Activated CD4-positive, alpha-beta T cell treated with anti-CD3 and anti-CD28 coated beads, Interleukin-2, amount 10 ng/mL, durations not matched to agents 24 days and 14 days (primary cell): ENCODE measurements around the gene TEX261. TPM values are rescaled to one million over a fixed set of nuclear protein-coding genes. Genes with fewer than 3 reads are reported as not detected.
A peak's percentile ranks its signal among the peaks of the same experiment; 100 is the strongest.
"Not testable (repeated sequence)": the region's sequence is repeated elsewhere in the genome, so short reads cannot be mapped to it uniquely, and the experiment has no call there.

Experiments used
- DNase-seq: peaks from one replicate; pipeline ENCODE4 v3.0.0; 2022
- H3K27ac Mint-ChIP-seq: one replicate; pipeline ENCODE4 v1.8.0; 2022; ENCODE audit warnings: mild to moderate bottlenecking, mixed read lengths
- H3K27me3 Mint-ChIP-seq: one replicate; pipeline ENCODE4 v1.8.0; 2022; ENCODE audit warnings: mixed read lengths
- H3K36me3 Mint-ChIP-seq: one replicate; pipeline ENCODE4 v1.8.0; 2022; ENCODE audit warnings: low read depth, mild to moderate bottlenecking, mixed read lengths
- H3K4me1 Mint-ChIP-seq: one replicate; pipeline ENCODE4 v1.8.0; 2021; ENCODE audit warnings: mixed read lengths
- H3K4me3 Mint-ChIP-seq: one replicate; pipeline ENCODE4 v1.8.0; 2022; ENCODE audit warnings: mild to moderate bottlenecking, moderate library complexity, mixed read lengths
- H3K9me3 Mint-ChIP-seq: one replicate; pipeline ENCODE4 v1.8.0; 2021; ENCODE audit warnings: mixed read lengths
- intact Hi-C: fragments of 100-400 bp; cut with micrococcal nuclease; formaldehyde crosslinking; loops from one replicate; pipeline ENCODE4 v1.15.1; 2023
- total RNA-seq: library from RNA; stranded (reverse); gene quantifications from 2 replicates; pipeline ENCODE4 v1.2.3, GENCODE V29; 2022

The TEX261 gene
- total RNA-seq, 1 donor from 2014 or later: 81.7 TPM

- Mint-ChIP-seq H3K27ac (no peak overlapping the region), H3K9me3 (no peaks in the 10 kb centered on the region), H3K36me3 (no peaks in the 10 kb centered on the region), H3K4me3 (no peak overlapping the region), H3K27me3 (peaks cover 12% of the 10 kb centered on the region), H3K4me1 (peaks cover 8% of the 10 kb centered on the region)
- intact Hi-C loops: no loop called here
- DNase-seq: no peak
Observed at GRCh38 chr2:71005271-71006202, 10.9 kb upstream of the TEX261 start.

- Mint-ChIP-seq H3K9me3 (no peaks in the 10 kb centered on the region), H3K4me1 (peaks cover 9% of the 10 kb centered on the region), H3K4me3 (no peak overlapping the region), H3K27ac (no peak overlapping the region), H3K36me3 (no peaks in the 10 kb centered on the region), H3K27me3 (peaks cover 6% of the 10 kb centered on the region)
- intact Hi-C loops: no loop called here
- DNase-seq: no peak
Observed at GRCh38 chr2:71004857-71005256, 10.2 kb upstream of the TEX261 start.

GRCh38 chr2:71003966-71004755 is 9.5 kb upstream of the TEX261 start:
- Mint-ChIP-seq H3K36me3 (no peaks in the 10 kb centered on the region), H3K27ac (no peak overlapping the region), H3K4me1 (peaks cover 14% of the 10 kb centered on the region), H3K9me3 (no peaks in the 10 kb centered on the region), H3K4me3 (no peak overlapping the region), H3K27me3 (peaks cover 4% of the 10 kb centered on the region)
- intact Hi-C loops: no loop called here
- no peak for DNase-seq

- Mint-ChIP-seq H3K27me3 (peaks cover 2% of the 10 kb centered on the region), H3K4me1 (peaks cover 19% of the 10 kb centered on the region), H3K36me3 (no peaks in the 10 kb centered on the region), H3K9me3 (no peaks in the 10 kb centered on the region), H3K27ac (no peak overlapping the region), H3K4me3 (no peak overlapping the region)
- intact Hi-C loops: no loop called here
- DNase-seq: no peak
Observed at GRCh38 chr2:71003396-71003795, 8.7 kb upstream of the TEX261 start.

GRCh38 chr2:71001981-71002570 is 7.4 kb upstream of the TEX261 start:
- Mint-ChIP-seq H3K27me3 (peaks cover 2% of the 10 kb centered on the region), H3K9me3 (no peaks in the 10 kb centered on the region), H3K36me3 (no peaks in the 10 kb centered on the region), H3K4me3 (no peak overlapping the region), H3K4me1 (peaks cover 19% of the 10 kb centered on the region), H3K27ac (no peak overlapping the region)
- DNase-seq: no peak
- intact Hi-C loops: loop anchor here (1.0 kb wide), 2 partner anchors 17 to 37 kb away; no protein-coding TSS in a partner anchor

- Mint-ChIP-seq H3K27ac (no peak overlapping the region), H3K4me1 (peaks cover 19% of the 10 kb centered on the region), H3K36me3 (no peaks in the 10 kb centered on the region), H3K27me3 (peaks cover 2% of the 10 kb centered on the region), H3K9me3 (no peaks in the 10 kb centered on the region), H3K4me3 (no peak overlapping the region)
- DNase-seq: no peak
- intact Hi-C loops: loop anchor here (1.0 kb wide), 2 partner anchors 16 to 36 kb away; no protein-coding TSS in a partner anchor
Observed at GRCh38 chr2:71001592-71001927, 6.9 kb upstream of the TEX261 start.

- H3K9me3 Mint-ChIP-seq: no peaks in the 10 kb centered on the region
- peaks cover 19% of the 10 kb centered on the region for H3K4me1 Mint-ChIP-seq
- peak overlapping the region; percentile 76 for H3K4me3 Mint-ChIP-seq
- DNase-seq: peak; percentile 94
- H3K27ac Mint-ChIP-seq: peak overlapping the region; percentile 83
- intact Hi-C loops: loop anchor here (1.0 kb wide), 2 partner anchors 16 to 36 kb away; no protein-coding TSS in a partner anchor
- H3K36me3 Mint-ChIP-seq: no peaks in the 10 kb centered on the region
- H3K27me3 Mint-ChIP-seq: peaks cover 2% of the 10 kb centered on the region
Observed at GRCh38 chr2:71000780-71001591, 6.3 kb upstream of the TEX261 start.

- not testable (repeated sequence) for H3K4me3 Mint-ChIP-seq, H3K36me3 Mint-ChIP-seq, H3K27me3 Mint-ChIP-seq, DNase-seq, H3K9me3 Mint-ChIP-seq, H3K27ac Mint-ChIP-seq
- H3K4me1 Mint-ChIP-seq: peaks cover 25% of the 10 kb centered on the region
- intact Hi-C loops: loop anchor here (10.0 kb wide), 1 partner anchor 225 kb away; the partner anchor contains the start of gene PAIP2B
Observed at GRCh38 chr2:70999931-71000330, 5.3 kb upstream of the TEX261 start.

- peak overlapping the region; percentile 49 for H3K27ac Mint-ChIP-seq
- intact Hi-C loops: loop anchor here (10.0 kb wide), 1 partner anchor 225 kb away; the partner anchor contains the start of gene PAIP2B
Observed at GRCh38 chr2:70999362-70999761, 4.7 kb upstream of the TEX261 start.

GRCh38 chr2:70998885-70999284 is 4.2 kb upstream of the TEX261 start:
- not testable (repeated sequence) for H3K36me3 Mint-ChIP-seq, H3K9me3 Mint-ChIP-seq, H3K4me3 Mint-ChIP-seq, DNase-seq, H3K27me3 Mint-ChIP-seq
- Mint-ChIP-seq H3K27ac (peak overlapping the region; percentile 69), H3K4me1 (peaks cover 28% of the 10 kb centered on the region)
- intact Hi-C loops: loop anchor here (10.0 kb wide), 1 partner anchor 226 kb away; the partner anchor contains the start of gene PAIP2B

More at GRCh38 chr2:70999362-70999761, 4.7 kb upstream of the TEX261 start:
- H3K4me3 Mint-ChIP-seq: no peak overlapping the region
- no peaks in the 10 kb centered on the region for H3K36me3 Mint-ChIP-seq
- no peak for DNase-seq
- peaks cover 2% of the 10 kb centered on the region for H3K27me3 Mint-ChIP-seq
- H3K4me1 Mint-ChIP-seq: peaks cover 25% of the 10 kb centered on the region
- H3K9me3 Mint-ChIP-seq: no peaks in the 10 kb centered on the region

GRCh38 chr2:70995426-70995729 is 705 bp upstream of the TEX261 start:
- H3K4me1 Mint-ChIP-seq: peaks cover 34% of the 10 kb centered on the region
- H3K27me3 Mint-ChIP-seq: no peaks in the 10 kb centered on the region
- peaks cover 23% of the 10 kb centered on the region for H3K36me3 Mint-ChIP-seq
- DNase-seq: peak; percentile 84
- intact Hi-C loops: loop anchor here (1.0 to 10.0 kb wide), 5 partner anchors 10 to 229 kb away; partner anchors contain the start of genes NAGK and PAIP2B
- no peaks in the 10 kb centered on the region for H3K9me3 Mint-ChIP-seq
- H3K27ac Mint-ChIP-seq: peak overlapping the region; percentile 41
- H3K4me3 Mint-ChIP-seq: peak overlapping the region; percentile 85

GRCh38 chr2:70994009-70994698 is 519 bp downstream of the TEX261 start:
- peak; percentile 82 for DNase-seq
- intact Hi-C loops: loop anchor here (1.0 to 10.0 kb wide), 3 partner anchors 75 to 231 kb away; partner anchors contain the start of genes MCEE, MPHOSPH10, NAGK and PAIP2B
- Mint-ChIP-seq H3K4me3 (peak overlapping the region; percentile 99), H3K27me3 (no peaks in the 10 kb centered on the region), H3K9me3 (no peaks in the 10 kb centered on the region), H3K27ac (peak overlapping the region; percentile 96), H3K4me1 (peaks cover 29% of the 10 kb centered on the region), H3K36me3 (peaks cover 28% of the 10 kb centered on the region)
